Measurements from ENCODE around the gene RHOB.
"Not testable (repeated sequence)": the region's sequence is repeated elsewhere in the genome, so short reads cannot be mapped to it uniquely, and the experiment has no call there.

Gene RHOB

DNA sequence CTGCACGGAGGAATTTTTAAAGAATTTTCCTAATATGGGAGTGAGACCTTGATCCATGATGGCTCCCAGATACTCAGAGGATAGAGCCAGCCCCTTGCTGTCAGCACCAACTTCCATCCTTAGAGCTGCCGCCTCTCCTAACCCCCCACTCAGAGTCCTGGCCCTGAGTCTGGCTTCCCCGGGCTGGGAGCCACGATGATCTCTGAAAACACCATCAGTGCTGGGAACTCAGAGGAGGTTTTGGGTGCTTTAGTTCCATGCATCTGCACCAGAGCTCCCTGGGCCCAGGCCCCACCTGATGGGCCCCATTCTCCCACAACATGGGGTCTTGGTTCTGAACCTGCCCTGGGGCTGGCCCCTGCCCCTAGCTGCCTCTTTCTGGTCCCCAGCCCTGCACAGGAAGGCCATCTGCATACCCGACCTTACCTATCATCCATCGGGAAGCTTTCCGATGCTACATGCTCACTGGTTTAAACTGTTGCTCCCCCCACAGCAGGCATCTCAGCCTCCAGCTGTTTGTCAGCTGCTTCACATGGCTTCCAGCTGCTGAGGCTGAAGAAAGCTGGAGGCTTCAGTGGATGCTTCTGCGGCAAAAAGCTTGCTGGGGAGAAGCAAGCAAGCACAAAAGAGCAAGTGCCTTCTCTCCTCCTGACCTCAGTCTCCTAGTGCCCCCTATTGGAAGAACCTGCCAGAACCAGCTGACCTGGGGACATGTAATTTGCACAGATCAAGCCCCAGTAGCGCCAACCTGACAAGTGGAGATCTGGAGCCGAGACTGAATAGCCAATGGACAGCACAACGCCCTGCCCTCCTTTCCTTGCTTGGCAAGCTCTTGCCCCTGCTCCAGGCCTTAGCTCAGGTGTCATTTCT is 24.2 kb upstream of the RHOB start:
- DNase-seq (ENCODE audit: low read depth), result no peak

GRCh38 chr2:20423359-20423758 is 23.5 kb upstream of the RHOB start:
- no peak for DNase-seq (ENCODE audit: low read depth)

DNA sequence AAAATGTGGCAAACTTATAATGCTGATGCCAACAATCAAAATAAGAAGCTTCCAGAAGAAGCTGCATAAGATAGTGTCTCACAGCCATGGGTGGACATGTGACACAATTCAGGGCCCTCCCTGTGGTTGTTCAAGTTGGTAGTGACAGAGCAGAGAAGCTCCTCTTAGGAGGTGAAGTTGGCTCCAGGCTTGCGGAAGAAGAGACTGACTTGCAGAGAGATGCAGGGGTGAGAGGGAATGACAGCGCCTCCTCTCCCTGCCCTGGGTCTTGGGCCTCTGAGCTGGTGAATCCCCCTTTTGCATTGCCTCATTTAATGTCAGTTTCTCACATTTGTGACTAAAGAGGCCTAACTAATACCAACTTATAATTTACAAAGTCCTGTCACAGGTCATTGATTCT is 23.0 kb upstream of the RHOB start:
- DNase-seq (ENCODE audit: low read depth), result no peak

DNA sequence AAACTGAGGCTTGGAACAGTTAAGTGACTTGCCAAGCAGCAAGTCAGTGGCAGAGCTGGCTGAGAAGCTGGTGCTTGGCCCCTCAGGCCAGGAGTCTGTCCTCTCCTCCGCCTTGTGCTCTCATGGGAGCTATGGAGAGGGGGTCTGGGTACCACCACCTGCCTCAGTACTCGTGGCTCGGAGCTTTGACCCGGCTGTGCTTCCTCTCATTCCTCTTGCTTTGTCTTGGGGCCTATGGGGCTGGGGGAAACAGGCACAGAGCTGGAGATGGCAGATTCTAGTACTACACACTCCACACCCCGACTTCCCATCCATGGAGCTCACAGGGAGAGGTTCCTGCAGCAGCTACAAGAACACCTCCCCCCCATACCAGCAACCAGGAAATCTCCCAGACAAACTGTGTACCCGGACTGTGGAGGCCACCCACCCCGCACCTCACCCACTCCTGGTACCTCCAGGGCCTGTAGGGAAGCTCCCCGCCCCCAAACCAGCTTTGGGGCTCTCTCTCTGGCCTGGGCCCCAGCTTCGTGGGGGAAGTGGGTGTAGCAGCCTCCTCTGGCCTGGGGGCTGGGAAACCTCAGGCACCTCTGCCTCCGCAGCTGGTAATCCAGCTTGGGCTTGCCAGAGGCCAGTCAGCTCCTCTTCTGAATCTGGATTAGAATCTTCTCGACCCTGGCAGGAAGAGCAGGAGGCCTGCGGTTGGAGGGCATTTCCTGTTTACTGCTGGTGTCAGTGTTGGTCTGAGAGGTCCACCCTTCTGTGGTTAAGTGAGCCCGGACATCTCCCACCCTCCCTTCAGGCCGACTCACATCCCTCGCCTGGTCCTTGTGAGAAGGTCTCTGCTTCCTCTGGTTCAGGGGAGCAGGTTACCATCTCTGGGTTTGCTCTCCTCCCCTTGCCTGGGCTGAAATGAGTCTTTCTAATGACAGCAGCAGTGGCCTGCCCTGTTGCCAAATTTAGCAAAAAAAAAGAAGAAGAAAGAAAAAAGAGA is 22.3 kb upstream of the RHOB start:
- no peak for DNase-seq (ENCODE audit: low read depth)

- no peak for DNase-seq (ENCODE audit: low read depth)
Measured at GRCh38 chr2:20425371-20425881, 21.4 kb upstream of the RHOB start.

GRCh38 chr2:20425884-20426283 is 21.0 kb upstream of the RHOB start:
- no peak for DNase-seq (ENCODE audit: low read depth)

GRCh38 chr2:20427931-20428526 is 18.8 kb upstream of the RHOB start:
- no peak for DNase-seq (ENCODE audit: low read depth)

- DNase-seq (ENCODE audit: low read depth), result no peak
Measured at GRCh38 chr2:20428717-20429490, 18.0 kb upstream of the RHOB start.

DNA sequence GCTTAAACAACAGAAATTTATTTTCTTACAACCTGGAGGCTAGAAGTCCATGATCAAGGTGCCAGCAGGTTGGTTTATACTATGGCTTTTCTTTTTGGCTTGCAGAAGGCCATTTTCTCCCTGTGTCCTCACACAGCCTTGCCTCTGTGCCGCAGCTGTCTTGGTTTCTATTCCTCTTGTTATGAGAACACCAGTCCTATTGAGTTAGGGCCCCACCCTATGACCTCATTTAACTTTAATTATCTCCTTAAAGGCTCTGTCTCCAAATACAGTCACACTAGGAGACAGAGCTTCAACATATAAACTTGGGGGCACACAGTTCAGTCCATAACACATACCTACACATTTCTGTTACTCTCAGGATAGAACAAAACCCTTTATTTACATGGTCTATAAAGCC is 17.3 kb upstream of the RHOB start:
- no peak for DNase-seq (ENCODE audit: low read depth)

- DNase-seq (ENCODE audit: low read depth), result no peak
Measured at GRCh38 chr2:20430035-20430434, 16.8 kb upstream of the RHOB start.

DNA sequence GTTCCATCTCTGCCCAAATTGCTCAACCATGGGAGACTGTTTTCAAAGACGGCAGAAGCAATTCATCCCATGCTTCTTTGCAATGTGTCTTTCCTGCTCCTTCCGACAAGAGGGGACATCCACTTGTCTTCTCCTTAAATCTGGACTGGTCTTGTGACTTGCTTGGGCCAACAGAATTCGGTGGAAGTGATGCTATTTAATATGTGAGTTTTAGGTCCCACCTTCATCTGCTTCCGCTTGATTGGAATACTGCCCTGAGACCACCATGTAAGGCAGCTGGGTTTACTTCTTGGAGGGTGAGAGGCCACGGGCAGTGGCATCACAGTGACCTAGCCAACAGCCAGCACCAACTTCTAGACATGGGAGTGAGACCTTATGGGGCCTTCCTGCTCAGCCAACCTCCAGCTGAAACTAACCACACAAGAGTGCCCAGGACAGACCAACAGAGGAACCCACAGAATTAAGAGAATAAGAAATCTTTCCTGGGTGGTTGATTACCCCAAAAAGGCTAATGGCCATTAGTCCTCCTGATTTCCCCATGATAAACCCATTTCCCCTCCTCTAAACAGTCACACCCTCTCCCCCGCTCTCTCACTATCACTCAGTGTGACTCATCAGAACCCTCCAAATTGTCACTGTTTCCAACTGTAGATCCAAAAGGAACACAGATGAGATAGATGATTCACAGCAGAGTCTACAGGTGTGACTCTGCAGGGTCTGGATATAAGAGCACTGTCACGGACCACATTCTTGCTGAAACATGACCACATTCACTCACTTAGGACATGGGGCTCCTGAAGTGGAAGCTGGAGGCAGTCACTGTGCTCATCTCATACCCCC is 16.2 kb upstream of the RHOB start:
- DNase-seq (ENCODE audit: low read depth), result no peak

DNA sequence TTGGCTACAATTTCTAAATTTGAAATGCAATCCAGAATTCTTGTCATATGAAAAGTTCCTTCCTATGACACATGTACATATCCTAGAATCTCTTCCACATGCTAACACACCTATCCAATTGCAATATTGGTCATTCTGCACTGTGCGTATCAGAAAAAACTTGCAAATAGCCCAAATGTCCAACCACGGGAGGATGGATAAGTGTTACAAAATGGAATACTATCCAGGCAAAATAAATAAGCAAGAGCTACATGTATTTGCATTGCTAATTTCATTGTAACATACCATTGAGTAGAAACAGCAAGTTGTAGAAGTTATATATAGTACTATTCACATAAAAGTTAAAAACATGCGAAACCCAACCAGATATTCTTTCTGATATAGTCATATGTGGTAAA is 15.6 kb upstream of the RHOB start:
- no peak for DNase-seq (ENCODE audit: low read depth)

- no peak for DNase-seq (ENCODE audit: low read depth)
Measured at GRCh38 chr2:20431772-20432171, 15.1 kb upstream of the RHOB start.

- no peak for DNase-seq (ENCODE audit: low read depth)
Measured at GRCh38 chr2:20432714-20433113, 14.2 kb upstream of the RHOB start.

DNA sequence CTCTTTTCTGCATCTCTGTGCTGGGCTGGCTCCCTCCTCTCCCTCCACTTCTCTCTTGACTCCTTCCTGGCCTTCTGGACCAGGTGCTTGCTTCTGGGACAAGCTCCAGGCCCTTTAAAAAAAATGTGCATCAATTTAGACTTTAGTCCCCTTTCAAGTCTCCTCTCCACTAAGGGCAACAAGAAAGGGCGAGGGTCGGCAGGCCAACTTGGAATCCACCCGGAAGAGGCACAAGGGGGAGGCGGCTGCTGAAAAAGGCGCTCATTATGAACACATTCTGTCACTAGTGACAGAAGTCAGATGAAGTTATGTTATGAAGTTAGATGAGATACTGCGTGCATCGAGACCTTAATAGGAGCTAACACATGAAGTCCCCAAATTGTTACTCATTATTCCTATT is 13.6 kb upstream of the RHOB start:
- no peak for DNase-seq (ENCODE audit: low read depth)

DNA sequence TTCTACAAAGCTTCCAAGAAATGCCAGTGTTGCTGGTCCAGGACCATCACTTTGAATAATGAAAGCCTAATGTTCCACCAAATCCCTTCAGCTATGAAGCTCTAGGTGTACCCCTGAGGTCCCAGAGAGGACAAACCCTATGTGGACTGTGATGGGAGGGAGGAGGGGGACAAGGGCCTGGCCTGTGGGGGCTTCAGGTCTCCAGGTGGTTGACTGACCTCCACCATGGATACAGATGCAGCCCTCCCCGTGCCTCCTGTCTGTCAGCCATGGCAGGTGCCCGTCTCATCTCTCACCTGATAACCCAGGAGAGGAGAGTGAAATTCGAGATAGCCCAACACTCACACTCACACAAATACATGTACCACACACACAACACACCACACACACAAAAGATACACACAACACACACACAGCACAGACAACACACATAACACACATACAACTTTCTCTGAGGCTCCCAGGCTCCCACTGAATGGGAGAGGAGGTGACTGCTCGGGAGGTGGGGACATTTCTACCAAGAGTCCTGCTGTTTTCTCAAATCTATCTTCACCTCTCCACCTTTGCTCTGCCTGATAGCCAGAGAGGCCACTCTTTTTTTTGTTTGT is 12.8 kb upstream of the RHOB start:
- no peak for DNase-seq (ENCODE audit: low read depth)

- no peak for DNase-seq (ENCODE audit: low read depth)
Measured at GRCh38 chr2:20434588-20435294, 12.1 kb upstream of the RHOB start.

- not testable (repeated sequence) for DNase-seq (ENCODE audit: low read depth)
Measured at GRCh38 chr2:20435456-20435855, 11.4 kb upstream of the RHOB start.

DNA sequence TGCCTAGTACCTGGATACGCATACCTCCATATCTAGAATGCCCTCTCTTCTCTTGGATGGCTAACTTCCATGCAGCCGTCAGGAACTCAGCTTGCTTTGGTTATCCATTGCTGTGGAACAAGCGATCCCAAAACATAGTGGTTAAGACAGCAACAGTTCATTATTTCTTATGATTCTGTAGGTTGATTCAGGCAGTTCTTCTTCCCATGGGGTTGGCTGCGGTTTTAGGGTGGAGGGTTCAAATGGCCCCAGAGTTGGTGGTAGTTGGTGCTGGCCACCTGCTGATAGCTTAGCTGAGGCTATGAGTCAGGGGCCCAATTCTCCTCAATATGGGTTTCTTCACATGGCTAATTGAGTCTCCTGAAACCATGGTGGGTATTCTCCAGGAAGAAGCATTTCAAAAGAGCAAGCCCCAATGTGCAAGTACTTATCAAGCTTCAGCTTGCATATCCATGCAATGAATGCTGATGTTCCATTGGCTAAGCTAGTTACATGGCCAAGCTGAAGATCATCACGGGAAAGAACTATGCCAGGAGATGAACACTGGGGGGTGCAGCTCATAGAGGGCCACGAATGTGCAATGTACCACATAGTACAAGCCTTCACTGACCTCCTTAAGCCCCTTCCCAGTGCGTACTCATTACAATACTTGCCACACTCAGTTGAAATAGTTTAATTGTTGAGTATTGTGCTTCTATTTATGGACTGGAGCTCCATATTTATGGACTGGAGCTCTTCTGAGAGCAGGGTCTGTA is 10.0 kb upstream of the RHOB start:
- DNase-seq (ENCODE audit: low read depth), result no peak

All from activated gamma-delta T cell treated with anti-CD3 and anti-CD28 coated beads, Interleukin-2, amount 50 U/mL, for 16 hours (primary cell).